HG03060 (cell line): Measurements from ENCODE around the gene PSMC6.

ENCODE experiments used
- ATAC-seq: cut with Tn5 transposase; IDR thresholded peaks from one replicate; pipeline ENCODE4 v1.9.1; 2021; ENCODE audit warnings: low read depth, moderate number of reproducible peaks; ENCODE audit not compliant: unreplicated experiment

Gene PSMC6

DNA sequence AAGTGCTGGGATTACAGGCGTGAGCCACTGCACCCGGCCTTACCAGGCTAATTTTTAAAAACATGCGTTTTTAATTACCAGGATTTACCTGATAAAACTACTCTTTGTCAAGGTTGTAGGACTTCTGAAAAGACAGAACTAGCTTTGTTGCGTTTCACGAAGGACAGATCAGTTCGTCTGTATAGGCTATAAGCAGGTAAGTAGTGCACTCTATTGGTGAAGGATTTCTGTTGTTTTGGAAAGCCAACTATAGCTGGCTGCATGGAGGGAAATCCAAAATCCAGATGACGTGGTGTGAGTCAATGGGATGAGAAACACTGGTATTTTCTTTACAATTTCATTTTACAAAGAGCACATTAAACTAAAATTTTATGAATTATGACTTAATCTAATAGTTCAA is 69.8 kb downstream of the PSMC6 start:
- no peak for ATAC-seq
